Astrocyte of the cerebellum (primary cell): Measurements from ENCODE around the gene SLX9.

Source experiments
- DNase-seq: peaks from one replicate; pipeline ENCODE4 v3.0.0-alpha.2; 2011; ENCODE audit warnings: low read depth
- H3K4me3 ChIP-seq: 2 replicates; pipeline ENCODE4 v1.5.1; 2011; ENCODE audit warnings: mild to moderate bottlenecking, low read depth, low read length, moderate library complexity
- in situ Hi-C: cut with HindIII; loops from 2 replicates; pipeline ENCODE4 v1.10.0; 2017; ENCODE audit warnings: low sequenced_read_pairs
- TF ChIP-seq, protein P1 (sequence below): IDR thresholded peaks from 2 replicates; pipeline ENCODE4 v1.5.1; 2012; ENCODE audit warnings: low read length, low read depth, moderate library complexity, mild to moderate bottlenecking; ENCODE audit errors: missing control alignments

Gene SLX9

DNA sequence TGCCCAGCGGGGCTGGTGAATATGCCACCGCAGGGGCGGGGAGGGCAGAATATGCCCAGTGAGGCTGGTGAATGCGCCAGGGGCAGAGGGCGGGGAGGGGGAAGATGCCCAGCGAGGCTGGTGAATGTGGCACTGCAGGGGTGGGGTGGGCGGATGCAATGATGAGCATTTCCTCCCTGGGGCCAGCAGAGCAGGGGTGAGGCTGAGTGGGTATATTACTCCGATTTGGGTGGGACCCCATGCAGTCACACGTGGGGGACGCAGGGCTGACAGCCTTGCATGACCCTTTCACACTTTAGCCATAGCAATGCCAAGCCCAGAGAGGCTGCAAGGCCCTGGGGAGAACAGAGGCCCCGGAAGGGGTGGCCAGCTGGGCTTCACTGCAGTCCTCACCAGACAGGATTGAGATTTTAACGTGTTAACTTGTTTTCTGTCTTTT lies 9.3 kb upstream of the SLX9 start:
- TF ChIP-seq, protein P1, sequence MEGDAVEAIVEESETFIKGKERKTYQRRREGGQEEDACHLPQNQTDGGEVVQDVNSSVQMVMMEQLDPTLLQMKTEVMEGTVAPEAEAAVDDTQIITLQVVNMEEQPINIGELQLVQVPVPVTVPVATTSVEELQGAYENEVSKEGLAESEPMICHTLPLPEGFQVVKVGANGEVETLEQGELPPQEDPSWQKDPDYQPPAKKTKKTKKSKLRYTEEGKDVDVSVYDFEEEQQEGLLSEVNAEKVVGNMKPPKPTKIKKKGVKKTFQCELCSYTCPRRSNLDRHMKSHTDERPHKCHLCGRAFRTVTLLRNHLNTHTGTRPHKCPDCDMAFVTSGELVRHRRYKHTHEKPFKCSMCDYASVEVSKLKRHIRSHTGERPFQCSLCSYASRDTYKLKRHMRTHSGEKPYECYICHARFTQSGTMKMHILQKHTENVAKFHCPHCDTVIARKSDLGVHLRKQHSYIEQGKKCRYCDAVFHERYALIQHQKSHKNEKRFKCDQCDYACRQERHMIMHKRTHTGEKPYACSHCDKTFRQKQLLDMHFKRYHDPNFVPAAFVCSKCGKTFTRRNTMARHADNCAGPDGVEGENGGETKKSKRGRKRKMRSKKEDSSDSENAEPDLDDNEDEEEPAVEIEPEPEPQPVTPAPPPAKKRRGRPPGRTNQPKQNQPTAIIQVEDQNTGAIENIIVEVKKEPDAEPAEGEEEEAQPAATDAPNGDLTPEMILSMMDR: no peak
- in situ Hi-C loops: no loop called here
- no peak for DNase-seq
- no peak overlapping the region for H3K4me3 ChIP-seq

DNA sequence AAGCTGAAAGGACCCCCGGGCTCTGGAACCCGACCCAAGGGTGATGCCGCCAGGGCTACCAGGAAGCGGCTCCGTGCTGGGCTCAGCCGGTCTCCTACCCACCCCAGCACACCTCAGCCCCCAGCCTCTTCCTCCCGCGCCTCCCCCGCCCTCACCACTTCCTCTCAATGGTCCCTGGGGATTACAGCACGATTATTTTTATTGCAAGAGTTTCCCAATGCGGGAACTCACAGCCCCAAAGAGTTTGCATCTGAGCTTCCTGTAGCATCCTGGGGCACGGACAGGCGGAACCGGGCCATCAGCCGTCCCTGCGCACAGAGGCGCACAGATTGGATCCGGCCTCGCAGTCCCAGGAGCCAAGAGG lies 8.7 kb upstream of the SLX9 start:
- no peak for DNase-seq
- TF ChIP-seq, protein P1: no peak
- in situ Hi-C loops: no loop called here
- no peak overlapping the region for H3K4me3 ChIP-seq

DNA sequence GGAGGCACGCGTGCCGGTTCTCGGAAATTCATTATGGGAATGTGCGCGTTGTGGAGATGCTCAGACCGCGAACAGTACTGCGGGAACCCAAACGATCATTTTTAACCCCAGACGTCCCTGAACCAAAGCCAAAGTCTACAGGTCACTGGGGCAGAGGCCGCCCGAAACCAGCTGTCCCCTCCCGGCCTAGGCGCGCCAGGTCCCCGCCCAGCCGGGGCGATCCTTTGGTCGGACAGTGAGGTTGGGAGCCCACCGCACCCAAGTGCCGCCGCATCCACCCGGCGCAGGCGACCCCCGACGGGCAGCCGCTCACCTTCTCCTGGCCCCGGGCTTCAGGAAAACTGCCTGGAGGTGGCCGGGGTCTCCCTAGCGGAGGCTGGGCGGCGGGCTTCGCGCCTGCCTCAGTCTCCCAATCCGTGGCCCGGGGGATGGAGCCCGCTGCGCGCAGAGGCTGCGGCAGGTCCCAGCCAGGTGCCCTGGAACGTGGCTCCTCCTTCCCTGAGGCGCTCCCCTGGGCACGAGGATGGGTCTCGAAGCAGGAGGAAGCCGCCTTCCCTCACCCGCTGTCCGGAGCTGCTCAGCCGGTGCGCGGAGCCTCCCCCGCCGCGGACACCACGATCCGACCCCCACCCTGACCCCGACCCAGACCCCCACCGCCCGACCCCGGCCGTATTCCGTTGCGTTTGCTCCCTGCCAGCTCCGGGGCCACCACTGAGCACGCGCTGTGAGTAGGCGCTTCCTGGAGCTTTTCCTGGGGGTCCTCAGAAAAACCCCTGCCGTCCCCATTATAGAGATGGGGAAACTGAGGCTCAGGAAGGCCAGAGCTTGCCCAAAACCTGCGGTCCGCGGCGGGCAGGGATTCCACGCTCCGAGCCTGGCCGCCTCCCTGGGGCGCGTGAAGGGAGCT lies 8.1 kb upstream of the SLX9 start:
- TF ChIP-seq, protein P1: no peak
- peak overlapping the region; percentile 26 for H3K4me3 ChIP-seq
- in situ Hi-C loops: no loop called here
- DNase-seq: no peak

DNA sequence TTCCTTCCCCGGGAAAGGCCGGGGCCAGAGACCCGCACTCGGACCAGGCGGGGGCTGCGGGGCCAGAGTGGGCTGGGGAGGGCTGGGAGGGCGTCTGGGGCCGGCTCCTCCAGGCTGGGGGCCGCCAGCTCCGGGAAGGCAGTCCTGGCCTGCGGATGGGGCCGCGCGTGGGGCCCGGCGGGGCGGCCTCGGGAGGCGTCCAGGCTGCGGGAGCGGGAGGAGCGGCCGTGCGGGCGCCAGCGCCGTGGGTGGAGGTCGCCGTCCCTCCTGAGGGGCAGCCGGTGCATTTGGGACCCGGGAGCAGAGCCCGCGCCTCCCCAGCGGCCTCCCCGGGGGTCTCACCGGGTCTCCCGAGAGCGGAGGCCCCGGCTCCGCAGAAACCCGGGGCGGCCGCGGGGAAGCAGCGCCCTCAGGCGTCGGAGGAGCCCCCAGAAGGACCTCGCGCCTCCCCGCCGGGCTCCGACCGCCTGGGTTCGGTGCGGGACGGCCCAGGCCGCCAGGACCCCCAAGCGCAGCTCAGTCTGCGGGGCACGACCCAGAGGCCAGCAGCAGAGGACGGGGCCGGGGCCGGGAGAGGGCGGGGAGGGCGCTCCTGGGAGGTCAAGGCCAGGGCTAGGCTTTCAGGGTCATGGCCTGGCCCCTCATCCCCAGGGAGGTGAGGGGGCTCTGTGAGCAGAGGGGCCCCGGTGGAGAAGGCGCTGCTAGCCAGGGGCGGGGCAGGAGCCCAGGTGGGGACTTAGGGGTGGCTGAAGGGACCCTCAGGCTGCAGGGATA lies 7.2 kb upstream of the SLX9 start:
- H3K4me3 ChIP-seq: peak overlapping the region; percentile 26
- in situ Hi-C loops: no loop called here
- TF ChIP-seq, protein P1: peak; percentile 41
- no peak for DNase-seq

DNA sequence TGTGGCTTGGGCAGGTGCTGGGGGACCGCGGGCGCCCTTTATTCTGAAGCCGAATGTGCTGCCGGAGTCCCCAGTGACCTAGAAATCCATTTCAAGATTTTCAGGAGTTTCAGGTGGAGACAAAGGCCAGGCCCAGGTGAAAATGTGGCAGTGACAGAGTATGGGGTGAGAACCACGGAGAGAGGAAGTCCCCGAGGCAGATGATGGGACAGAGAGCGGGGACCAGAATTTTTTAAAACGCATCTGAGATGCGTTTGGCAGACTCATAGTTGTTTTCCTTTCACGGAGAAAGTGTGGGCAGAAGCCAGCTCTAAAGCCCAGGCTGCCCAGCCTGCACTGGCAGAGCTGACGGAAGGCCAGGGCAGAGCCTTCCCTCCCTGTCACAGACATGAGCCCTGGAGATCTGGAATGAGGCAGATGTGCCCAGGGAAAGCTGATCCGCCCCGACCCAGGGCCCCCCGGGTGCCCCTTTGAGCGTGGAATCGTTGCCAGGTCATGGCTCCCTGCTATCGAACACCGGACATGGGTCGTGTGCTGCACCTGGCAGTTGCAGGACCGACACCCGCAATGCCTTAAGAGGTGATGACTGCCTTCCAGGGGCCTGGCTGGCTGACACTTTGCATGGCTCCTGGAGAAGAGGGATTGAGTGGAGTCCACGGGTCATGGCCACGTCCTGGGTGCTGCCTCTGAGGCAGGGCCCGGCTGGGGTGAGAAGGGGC lies 6.5 kb upstream of the SLX9 start:
- TF ChIP-seq, protein P1: no peak
- H3K4me3 ChIP-seq: no peak overlapping the region
- in situ Hi-C loops: no loop called here
- no peak for DNase-seq

DNA sequence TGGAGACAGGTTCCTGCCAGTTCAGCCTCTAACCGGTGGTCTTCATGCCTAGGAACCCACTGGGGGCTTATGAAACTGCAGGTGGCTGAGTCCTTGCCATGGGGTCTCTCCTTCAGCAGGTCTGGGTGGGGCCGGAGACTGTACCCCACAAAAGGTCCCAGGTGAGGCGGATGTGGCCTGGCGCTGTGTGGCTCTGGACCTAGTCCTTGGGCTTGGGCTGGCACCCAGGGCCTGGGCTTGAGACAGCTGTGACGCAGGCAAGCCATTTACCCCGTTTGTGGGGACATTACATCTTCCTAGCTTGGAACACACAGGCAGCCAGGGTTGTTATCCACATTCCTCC lies 5.9 kb upstream of the SLX9 start:
- H3K4me3 ChIP-seq: no peak overlapping the region
- in situ Hi-C loops: no loop called here
- TF ChIP-seq, protein P1: no peak
- no peak for DNase-seq
